Body of pancreas (tissue), 4 donors: Measurements from ENCODE around the gene PPP4R3B. TPM values are rescaled to one million over a fixed set of nuclear protein-coding genes. Genes with fewer than 3 reads are reported as not detected.
"Not testable (repeated sequence)": the region's sequence is repeated elsewhere in the genome, so short reads cannot be mapped to it uniquely, and the experiment has no call there.

Experiments used
- ATAC-seq: fragments of 150-250 bp; one replicate; pipeline ENCODE4 v1.9.1; 2016
- DNase-seq, 4 donors: peaks; one replicate each; pipeline ENCODE4 v3.0.0-alpha.2; 2019
- H3K27ac ChIP-seq, 4 donors: fragments of 200-600 bp; sonication (generic); 1 replicate in 3 of 4; 2 replicates in 1 of 4; pipeline versions ENCODE4 v1.5.1 to v1.6.1; 2016 to 2019; ENCODE audit warnings: mild to moderate bottlenecking in 1 of 4, mixed read lengths in 1 of 4, moderate library complexity in 1 of 4
- H3K27me3 ChIP-seq, 2 donors: fragments of 200-600 bp; sonication (generic); one replicate each; pipeline ENCODE4 v1.6.0; 2016; ENCODE audit warnings: mild to moderate bottlenecking in 1 of 2
- H3K36me3 ChIP-seq, 2 donors: fragments of 200-600 bp; sonication (generic); replicated peaks in 1 of 2; 2 replicates each; pipeline ENCODE4 v1.5.1; 2016; ENCODE audit warnings: low read depth in 2 of 2; ENCODE audit not compliant: insufficient read depth in 1 of 2
- H3K4me1 ChIP-seq: fragments of 200-600 bp; sonication (generic); one replicate; pipeline ENCODE4 v1.6.0; 2016
- H3K4me3 ChIP-seq, 2 donors: fragments of 200-600 bp; sonication (generic); 1 replicate in 1 of 2; 2 replicates in 1 of 2; pipeline ENCODE4 v1.5.1; 2016 to 2019
- H3K9me3 ChIP-seq, 3 donors: fragments of 200-600 bp; sonication (generic); 1 replicate in 2 of 3; 2 replicates in 1 of 3; pipeline ENCODE4 v1.5.1; 2016
- CTCF ChIP-seq, 7 experiments: fragments of 450-650 bp in 4 of 7; fragments of 200-600 bp in 3 of 7; sonication (generic) in 3 of 7; IDR thresholded peaks; one replicate each; pipeline ENCODE4 v1.5.1; 2016 to 2019; ENCODE audit warnings: antibody characterized with exemption in 7 of 7
- POLR2A ChIP-seq, 3 donors: fragments of 450-650 bp; IDR thresholded peaks; one replicate each; pipeline ENCODE4 v1.6.1; 2016; ENCODE audit warnings: antibody characterized with exemption in 3 of 3, mild to moderate bottlenecking in 2 of 3
- WGBS, 2 donors: methylation state at CpG; one replicate each; pipeline ENCODE4 v1.1.5; 2017; 5-methylcytosine and 5-hydroxymethylcytosine counted together
- intact Hi-C: fragments of 100-400 bp; cut with DNase I; formaldehyde crosslinking; loops from one replicate; pipeline ENCODE4 v1.15.1; 2023
- total RNA-seq, 2 donors: library from RNA; depleted of rRNA; stranded (reverse); fragments of >200 nt; gene quantifications; one replicate each; pipeline ENCODE4 v1.1.0, GENCODE V29; 2016

Gene PPP4R3B
- total RNA-seq, 2 donors from 2014 or later: 46.4 to 50.1 TPM

DNA sequence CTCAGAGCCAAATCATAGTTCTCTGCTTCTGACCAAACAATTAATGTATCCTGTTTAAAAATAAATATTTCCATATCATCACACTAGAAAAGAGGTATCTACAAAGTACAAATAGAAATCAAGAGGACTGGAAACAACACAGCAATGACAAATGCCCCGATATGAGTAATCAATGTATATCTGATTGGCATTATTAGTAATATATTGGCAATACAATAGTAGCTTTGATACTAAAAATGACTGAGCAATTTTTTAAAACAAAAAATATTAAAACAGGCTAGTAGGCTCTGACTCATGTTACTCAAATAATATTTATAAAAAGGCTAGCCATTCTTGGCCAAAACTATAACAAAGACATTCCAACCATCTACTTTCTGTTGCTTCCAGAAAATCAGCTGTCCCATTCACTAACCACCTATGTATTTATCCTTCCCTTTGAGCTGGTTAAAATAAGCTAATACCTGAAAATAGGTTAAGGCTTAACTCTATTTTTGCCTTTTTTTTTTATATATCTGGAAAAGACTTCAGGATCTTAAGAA is 13.3 kb downstream of the PPP4R3B start:
- no peak for DNase-seq
- 31% methylated on average over 1 of the region's 1 CpG for WGBS, 2 donors
- H3K27me3 ChIP-seq: no peaks in the 10 kb centered on the region
- no peak for TF ChIP-seq POLR2A (IDR thresholded peaks at IDR 0.05)
- no peak for TF ChIP-seq CTCF (IDR thresholded peaks at IDR 0.05)
- H3K4me3 ChIP-seq: no peak overlapping the region
- peak overlapping the region in 2 of 4 donors; percentile 7 to 52 for H3K27ac ChIP-seq
- H3K9me3 ChIP-seq: no peaks in the 10 kb centered on the region
- intact Hi-C loops: no loop called here
- ATAC-seq: no peak
- H3K4me1 ChIP-seq: peaks cover 60% of the 10 kb centered on the region
- H3K36me3 ChIP-seq: no peaks in the 10 kb centered on the region

GRCh38 chr2:55601849-55602248 is 15.6 kb downstream of the PPP4R3B start:
- Histone ChIP-seq H3K36me3 (peaks cover 0 to 3% of the 10 kb centered on the region in 2 donors), H3K4me3 (no peak overlapping the region), H3K4me1 (peaks cover 38% of the 10 kb centered on the region), H3K27me3 (no peaks in the 10 kb centered on the region), H3K9me3 (no peaks in the 10 kb centered on the region), H3K27ac (no peak overlapping the region)
- ATAC-seq: no peak
- intact Hi-C loops: no loop called here
- TF ChIP-seq POLR2A (IDR thresholded peaks at IDR 0.05) (no peak), CTCF (IDR thresholded peaks at IDR 0.05) (no peak)
- DNase-seq: no peak

GRCh38 chr2:55598056-55598795 is 19.2 kb downstream of the PPP4R3B start:
- WGBS, 2 donors: 89% methylated on average over 11 of the region's 11 CpGs
- Histone ChIP-seq H3K27me3 (no peaks in the 10 kb centered on the region), H3K27ac (no peak overlapping the region), H3K4me3 (no peak overlapping the region), H3K4me1 (peaks cover 25% of the 10 kb centered on the region), H3K36me3 (peaks cover 0 to 3% of the 10 kb centered on the region in 2 donors), H3K9me3 (no peaks in the 10 kb centered on the region)
- ATAC-seq (no peak), DNase-seq (no peak)
- TF ChIP-seq POLR2A (IDR thresholded peaks at IDR 0.05) (no peak), CTCF (IDR thresholded peaks at IDR 0.05) (no peak)
- intact Hi-C loops: no loop called here

DNA sequence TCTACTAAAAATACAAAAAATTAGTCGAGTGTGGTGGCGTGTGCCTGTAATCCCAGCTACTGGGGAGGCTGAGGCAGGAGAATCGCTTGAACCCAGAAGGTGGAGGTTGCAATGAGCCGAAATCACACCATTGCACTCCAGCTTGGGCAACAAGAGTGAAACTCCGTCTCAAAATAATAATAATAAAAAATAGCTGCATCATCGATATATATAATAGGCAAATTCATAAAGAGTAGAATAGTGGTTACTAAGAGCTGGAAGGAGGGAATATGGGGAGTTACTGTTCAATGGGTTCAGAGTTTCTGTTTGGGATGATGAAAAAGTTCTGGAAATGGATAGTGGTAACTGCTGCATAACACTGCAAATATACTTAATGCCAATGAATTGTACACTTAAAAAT is 20.6 kb downstream of the PPP4R3B start:
- 98 to 99% methylated on average over 6 of the region's 6 CpGs for WGBS, 2 donors
- peaks cover 13% of the 10 kb centered on the region for H3K4me1 ChIP-seq
- H3K9me3 ChIP-seq, H3K27me3 ChIP-seq, DNase-seq, H3K27ac ChIP-seq, intact Hi-C loops, H3K36me3 ChIP-seq, H3K4me3 ChIP-seq, ATAC-seq: not testable (repeated sequence)

DNA sequence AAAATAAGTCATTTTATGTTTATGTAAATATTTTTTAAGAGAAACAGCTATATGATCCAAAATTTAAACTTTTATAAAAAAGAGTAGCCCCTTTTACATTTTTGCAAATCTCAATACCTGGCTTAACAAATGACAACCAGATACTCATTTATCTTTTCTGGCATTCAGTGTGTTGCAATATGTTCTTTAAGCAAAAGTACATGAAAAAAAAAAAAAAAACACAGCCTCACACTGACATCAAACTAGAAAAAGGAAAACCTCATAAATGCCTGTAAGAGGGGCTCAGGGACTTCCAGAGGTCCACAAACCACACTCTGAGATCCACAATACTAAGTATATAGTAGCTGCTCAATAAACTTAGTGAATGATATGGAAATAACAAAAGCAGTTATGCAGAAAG is 21.9 kb downstream of the PPP4R3B start:
- intact Hi-C loops: no loop called here
- Histone ChIP-seq H3K4me3 (no peak overlapping the region), H3K27me3 (no peaks in the 10 kb centered on the region), H3K36me3 (peaks cover 0 to 3% of the 10 kb centered on the region in 2 donors), H3K9me3 (no peaks in the 10 kb centered on the region), H3K4me1 (peaks cover 13% of the 10 kb centered on the region), H3K27ac (no peak overlapping the region)
- TF ChIP-seq CTCF (IDR thresholded peaks at IDR 0.05): no peak
- no peak for TF ChIP-seq POLR2A (IDR thresholded peaks at IDR 0.05)
- ATAC-seq (no peak), DNase-seq (no peak)
